A549 treated with GW870086 at 1 μM for 4 hours (cell line): ENCODE results near the gene RNF224. TPM values are rescaled to one million over a fixed set of nuclear protein-coding genes. Genes with fewer than 3 reads are reported as not detected.

Source experiments
- total RNA-seq: library from RNA; stranded (reverse); fragments of 200-300 nt; extraction: Qiagen RNA extraction; gene quantifications from 5 replicates; pipeline ENCODE4 v1.2.3, GENCODE V29; 2022; ENCODE audit warnings: low read depth

The RNF224 gene
- total RNA-seq, result 0.08 to 0.31 TPM (median 0.21 TPM) in 5 replicates

GRCh38 chr9:137227054-137227852, at the start of gene RNF224:
TSS of gene RNF224 (plus strand) at chr9:137227502. CDS start at chr9:137228336, 834 bp downstream.

GRCh38 chr9:137188490-137189296, 38.6 kb upstream of the RNF224 start, which contains the start of the genes ANAPC2 and SSNA1:
TSS of gene ANAPC2 (minus strand) at chr9:137188560. CDS start at chr9:137188532, 28 bp downstream.
TSS of gene SSNA1 (plus strand) at chr9:137188676. CDS start at chr9:137188727, 51 bp downstream.

GRCh38 chr9:137200311-137201204, 26.7 kb upstream of the RNF224 start, which contains the start of gene TPRN:
TSS of gene TPRN (minus strand) at chr9:137200741. CDS start at chr9:137200711, 30 bp downstream.

GRCh38 chr9:137205126-137206069, 21.9 kb upstream of the RNF224 start, which contains the start of the genes NDOR1 and TMEM203:
TSS of gene NDOR1 (plus strand) at chr9:137205700. CDS start at chr9:137205778, 78 bp downstream.
TSS of gene TMEM203 (minus strand) at chr9:137205648. CDS start at chr9:137205414, 234 bp downstream.

GRCh38 chr9:137222190-137223077, 4.9 kb upstream of the RNF224 start, which contains the start of gene RNF208:
TSS of gene RNF208 (minus strand) at chr9:137222240. CDS start at chr9:137221212, 1,028 bp downstream.

GRCh38 chr9:137224830-137225694, 2.2 kb upstream of the RNF224 start, which contains the start of gene CYSRT1:
TSS of gene CYSRT1 (plus strand) at chr9:137225174. CDS start at chr9:137225622, 448 bp downstream.

GRCh38 chr9:137230705-137231371, 3.5 kb downstream of the RNF224 start, which contains the start of gene SLC34A3:
TSS of gene SLC34A3 (plus strand) at chr9:137230901. CDS start at chr9:137231703, 802 bp downstream.

GRCh38 chr9:137240841-137241489, 13.7 kb downstream of the RNF224 start, which contains the start of gene TUBB4B:
TSS of gene TUBB4B (plus strand) at chr9:137241287. CDS start at chr9:137241361, 74 bp downstream.

GRCh38 chr9:137251194-137251461, 23.8 kb downstream of the RNF224 start, which contains the start of gene STPG3:
TSS of gene STPG3 (plus strand) at chr9:137251286. CDS start at chr9:137251287, 1 bp downstream.

GRCh38 chr9:137254624-137255447, 27.5 kb downstream of the RNF224 start, which contains the start of gene NELFB:
TSS of gene NELFB (plus strand) at chr9:137255327.

GRCh38 chr9:137277329-137278041, 50.2 kb downstream of the RNF224 start, which contains the start of gene TOR4A:
TSS of gene TOR4A (plus strand) at chr9:137277726. CDS start at chr9:137278690, 964 bp downstream.

